Loucy (cell line): Measurements from ENCODE around the gene CAMTA1.

Experiments
- H2AFZ ChIP-seq: fragments of 200-600 bp; sonication (generic); 2 replicates; pipeline ENCODE4 v1.6.0; 2016; ENCODE audit warnings: antibody characterized with exemption, mild to moderate bottlenecking, low read length, moderate library complexity
- H3F3A ChIP-seq: fragments of 200-600 bp; 2 replicates; pipeline ENCODE4 v1.6.0; 2016; ENCODE audit warnings: antibody characterized with exemption, low read depth, mild to moderate bottlenecking
- H3K27me3 ChIP-seq: fragments of 200-600 bp; sonication (generic); 2 replicates; pipeline ENCODE4 v1.6.1; 2014; ENCODE audit warnings: low read length, mild to moderate bottlenecking; ENCODE audit not compliant: insufficient read depth, poor library complexity, severe bottlenecking
- H3K36me3 ChIP-seq: fragments of 200-600 bp; sonication (generic); 2 replicates; pipeline ENCODE4 v1.6.1; 2016; ENCODE audit warnings: low read length; ENCODE audit not compliant: insufficient read depth
- H3K4me1 ChIP-seq: fragments of 200-600 bp; sonication (generic); 2 replicates; pipeline ENCODE4 v1.5.1; 2014; ENCODE audit warnings: low read length, mild to moderate bottlenecking; ENCODE audit not compliant: insufficient read depth, poor library complexity, severe bottlenecking
- H3K4me2 ChIP-seq: fragments of 200-600 bp; sonication (generic); 2 replicates; pipeline ENCODE4 v1.6.0; 2014; ENCODE audit warnings: antibody characterized with exemption, low read length, low read depth, mild to moderate bottlenecking; ENCODE audit not compliant: poor library complexity, severe bottlenecking
- H3K4me3 ChIP-seq: fragments of 200-600 bp; sonication (generic); 2 replicates; pipeline ENCODE4 v1.5.1; 2014; ENCODE audit warnings: low read length, mild to moderate bottlenecking, mixed read lengths; ENCODE audit not compliant: poor library complexity, severe bottlenecking
- H3K79me2 ChIP-seq: fragments of 200-600 bp; sonication (generic); 2 replicates; pipeline ENCODE4 v1.6.1; 2014; ENCODE audit warnings: low read length; ENCODE audit not compliant: insufficient read depth
- H3K9ac ChIP-seq: fragments of 200-600 bp; sonication (generic); 2 replicates; pipeline ENCODE4 v1.6.0; 2014; ENCODE audit warnings: mild to moderate bottlenecking, low read depth, low read length, moderate library complexity; ENCODE audit not compliant: poor library complexity, severe bottlenecking
- H3K9me2 ChIP-seq: fragments of 200-600 bp; sonication (generic); replicated peaks from 2 replicates; pipeline ENCODE4 v1.6.1; 2016; ENCODE audit warnings: low read depth, low read length, mixed read lengths
- H3K9me3 ChIP-seq: fragments of 200-600 bp; sonication (generic); 2 replicates; pipeline ENCODE4 v1.6.1; 2014; ENCODE audit warnings: mild to moderate bottlenecking, antibody characterized with exemption, low read length, low read depth; ENCODE audit not compliant: insufficient read depth
- H4K20me1 ChIP-seq: fragments of 200-600 bp; sonication (generic); 2 replicates; pipeline ENCODE4 v1.6.0; 2014; ENCODE audit warnings: antibody characterized with exemption, low read length, mild to moderate bottlenecking; ENCODE audit not compliant: insufficient read depth, poor library complexity, severe bottlenecking
- EZH2phosphoT487 ChIP-seq: fragments of 200-600 bp; IDR thresholded peaks from 2 replicates; pipeline ENCODE4 v1.6.1; 2018; ENCODE audit warnings: antibody characterized with exemption, mild to moderate bottlenecking, moderate library complexity, borderline replicate concordance
- TF ChIP-seq, protein P1 (sequence below): fragments of 200-600 bp; sonication (generic); conservative IDR thresholded peaks from 2 replicates; pipeline ENCODE4 v1.5.1; 2014; ENCODE audit warnings: mild to moderate bottlenecking, antibody characterized with exemption, low read length

CAMTA1 gene

DNA sequence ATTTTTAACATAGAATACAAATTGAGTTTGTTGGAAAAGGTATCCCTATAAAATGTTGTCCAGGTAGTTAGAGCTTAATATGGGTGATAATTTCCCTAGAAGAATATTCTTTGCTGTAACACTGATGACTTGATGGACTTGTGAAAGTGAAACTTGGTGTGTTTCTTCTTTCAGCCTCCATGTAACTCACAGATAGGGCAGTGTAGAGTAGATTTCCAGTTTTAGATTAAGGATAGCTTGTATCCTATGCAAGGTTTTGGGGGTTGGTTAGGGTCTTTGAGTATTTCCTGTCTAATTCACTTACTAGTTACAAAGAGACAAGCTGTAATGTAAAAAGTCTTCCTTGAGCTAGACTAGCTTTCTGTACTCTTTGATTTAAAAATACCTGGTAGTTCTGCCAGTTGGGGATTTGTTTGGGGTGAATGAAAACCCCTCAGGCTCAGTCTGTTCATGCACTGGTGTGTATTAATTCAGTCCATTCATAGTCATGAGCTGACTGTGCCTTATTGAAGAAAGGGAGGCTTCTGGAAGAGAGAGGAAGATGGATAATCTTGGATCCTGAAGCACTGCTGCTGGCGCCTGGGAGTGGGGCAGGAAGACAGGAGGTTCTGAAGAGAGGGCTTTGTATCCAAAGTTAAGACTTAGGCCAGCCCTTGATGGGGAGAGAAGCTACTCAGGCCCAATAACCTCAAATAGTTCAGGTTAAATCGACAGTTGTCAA is 83.6 kb downstream of the CAMTA1 start:
- TF ChIP-seq, protein P1, sequence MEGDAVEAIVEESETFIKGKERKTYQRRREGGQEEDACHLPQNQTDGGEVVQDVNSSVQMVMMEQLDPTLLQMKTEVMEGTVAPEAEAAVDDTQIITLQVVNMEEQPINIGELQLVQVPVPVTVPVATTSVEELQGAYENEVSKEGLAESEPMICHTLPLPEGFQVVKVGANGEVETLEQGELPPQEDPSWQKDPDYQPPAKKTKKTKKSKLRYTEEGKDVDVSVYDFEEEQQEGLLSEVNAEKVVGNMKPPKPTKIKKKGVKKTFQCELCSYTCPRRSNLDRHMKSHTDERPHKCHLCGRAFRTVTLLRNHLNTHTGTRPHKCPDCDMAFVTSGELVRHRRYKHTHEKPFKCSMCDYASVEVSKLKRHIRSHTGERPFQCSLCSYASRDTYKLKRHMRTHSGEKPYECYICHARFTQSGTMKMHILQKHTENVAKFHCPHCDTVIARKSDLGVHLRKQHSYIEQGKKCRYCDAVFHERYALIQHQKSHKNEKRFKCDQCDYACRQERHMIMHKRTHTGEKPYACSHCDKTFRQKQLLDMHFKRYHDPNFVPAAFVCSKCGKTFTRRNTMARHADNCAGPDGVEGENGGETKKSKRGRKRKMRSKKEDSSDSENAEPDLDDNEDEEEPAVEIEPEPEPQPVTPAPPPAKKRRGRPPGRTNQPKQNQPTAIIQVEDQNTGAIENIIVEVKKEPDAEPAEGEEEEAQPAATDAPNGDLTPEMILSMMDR, result no peak
- TF ChIP-seq EZH2phosphoT487, result no peak
- Histone ChIP-seq H3K4me3 (no peak overlapping the region), H3K9me2 (no peaks in the 10 kb centered on the region), H3K27me3 (no peaks in the 10 kb centered on the region), H3F3A (no peaks in the 10 kb centered on the region), H3K9me3 (no peaks in the 10 kb centered on the region), H3K4me1 (peaks cover 12% of the 10 kb centered on the region), H2AFZ (no peak overlapping the region), H3K9ac (no peak overlapping the region), H3K36me3 (peaks cover 15% of the 10 kb centered on the region), H3K4me2 (peak overlapping the region; percentile 38), H4K20me1 (peaks cover 16% of the 10 kb centered on the region), H3K79me2 (peaks cover 39% of the 10 kb centered on the region; the same call in 1 of the 2 replicates)

DNA sequence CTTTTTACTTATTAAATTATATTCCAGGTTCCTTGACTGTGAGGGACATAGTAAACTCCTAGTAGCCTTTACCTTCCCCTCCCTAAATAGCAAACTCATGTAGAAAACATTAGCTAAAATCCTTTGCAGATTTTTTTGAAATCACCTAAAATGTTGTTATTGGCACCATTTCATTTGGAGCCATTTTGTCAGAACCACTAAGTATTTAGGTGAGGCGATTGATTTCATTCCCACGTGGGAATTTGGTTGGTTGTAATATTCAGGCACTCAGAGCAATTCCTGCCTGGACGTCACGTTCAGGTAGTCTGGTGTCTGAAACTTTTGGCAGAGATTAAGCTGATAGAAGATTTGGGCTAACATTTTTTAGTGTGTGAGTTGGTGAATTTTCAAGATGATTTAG is 84.3 kb downstream of the CAMTA1 start:
- peaks cover 16% of the 10 kb centered on the region for H3K36me3 ChIP-seq
- H3K9me2 ChIP-seq, result no peaks in the 10 kb centered on the region
- no peak overlapping the region for H3K4me3 ChIP-seq
- H3K9ac ChIP-seq, result no peak overlapping the region
- H3F3A ChIP-seq, result no peaks in the 10 kb centered on the region
- TF ChIP-seq, protein P1, result no peak
- TF ChIP-seq EZH2phosphoT487, result no peak
- no peak overlapping the region for H3K4me2 ChIP-seq
- peaks cover 34% of the 10 kb centered on the region; the same call in 1 of the 2 replicates for H3K79me2 ChIP-seq
- peaks cover 12% of the 10 kb centered on the region for H3K4me1 ChIP-seq
- H3K9me3 ChIP-seq, result no peaks in the 10 kb centered on the region
- no peaks in the 10 kb centered on the region for H3K27me3 ChIP-seq
- H2AFZ ChIP-seq, result no peak overlapping the region
- H4K20me1 ChIP-seq, result peaks cover 16% of the 10 kb centered on the region

DNA sequence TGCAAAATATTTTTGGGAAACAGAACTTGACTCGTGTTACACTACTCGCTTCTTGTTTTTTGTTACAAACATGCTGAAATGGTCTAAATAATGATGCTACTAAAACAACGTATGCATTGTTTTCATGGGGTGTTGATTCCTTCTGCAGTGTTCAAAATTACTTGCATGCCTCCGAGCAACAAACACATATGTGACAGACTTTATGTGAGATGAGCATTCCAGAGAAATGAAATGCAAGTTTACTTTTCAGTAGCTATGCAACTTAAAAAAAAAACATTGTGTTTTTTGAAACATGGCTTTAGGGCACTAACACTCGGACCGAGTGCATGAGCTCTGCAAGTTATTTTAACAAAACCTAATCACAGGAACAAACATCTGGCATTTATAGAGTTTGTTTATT is 84.8 kb downstream of the CAMTA1 start:
- no peak overlapping the region for H3K4me2 ChIP-seq
- H3K79me2 ChIP-seq, result peaks cover 34% of the 10 kb centered on the region; the same call in 1 of the 2 replicates

More for the DNA sequence above, 84.8 kb downstream of the CAMTA1 start:
- Histone ChIP-seq H2AFZ (no peak overlapping the region), H4K20me1 (peaks cover 16% of the 10 kb centered on the region), H3F3A (no peaks in the 10 kb centered on the region), H3K4me3 (no peak overlapping the region), H3K9ac (no peak overlapping the region), H3K4me1 (peaks cover 12% of the 10 kb centered on the region), H3K36me3 (peaks cover 22% of the 10 kb centered on the region), H3K9me2 (no peaks in the 10 kb centered on the region), H3K27me3 (no peaks in the 10 kb centered on the region), H3K9me3 (no peaks in the 10 kb centered on the region)
- TF ChIP-seq EZH2phosphoT487, result no peak
- TF ChIP-seq, protein P1, result no peak
